Hepatocyte (in vitro differentiated cells): Measurements from ENCODE around the gene RPUSD4.

ENCODE experiments used
- EZH2 ChIP-seq: fragments of 200-600 bp; sonication (generic); IDR thresholded peaks from 2 replicates; pipeline ENCODE4 v1.6.1; 2016; ENCODE audit warnings: antibody characterized with exemption, mild to moderate bottlenecking, borderline replicate concordance
- EZH2phosphoT487 ChIP-seq: fragments of 200-600 bp; sonication (generic); IDR thresholded peaks from one replicate; pipeline ENCODE4 v1.6.1; 2018; ENCODE audit warnings: antibody characterized with exemption, mild to moderate bottlenecking, low read depth, moderate library complexity; ENCODE audit not compliant: unreplicated experiment, severe bottlenecking
- TF ChIP-seq, protein P1 (sequence below): fragments of 200-600 bp; sonication (generic); IDR thresholded peaks from 2 replicates; pipeline ENCODE4 v1.5.1; 2016; ENCODE audit warnings: antibody characterized with exemption, mild to moderate bottlenecking; ENCODE audit not compliant: poor library complexity

DNA sequence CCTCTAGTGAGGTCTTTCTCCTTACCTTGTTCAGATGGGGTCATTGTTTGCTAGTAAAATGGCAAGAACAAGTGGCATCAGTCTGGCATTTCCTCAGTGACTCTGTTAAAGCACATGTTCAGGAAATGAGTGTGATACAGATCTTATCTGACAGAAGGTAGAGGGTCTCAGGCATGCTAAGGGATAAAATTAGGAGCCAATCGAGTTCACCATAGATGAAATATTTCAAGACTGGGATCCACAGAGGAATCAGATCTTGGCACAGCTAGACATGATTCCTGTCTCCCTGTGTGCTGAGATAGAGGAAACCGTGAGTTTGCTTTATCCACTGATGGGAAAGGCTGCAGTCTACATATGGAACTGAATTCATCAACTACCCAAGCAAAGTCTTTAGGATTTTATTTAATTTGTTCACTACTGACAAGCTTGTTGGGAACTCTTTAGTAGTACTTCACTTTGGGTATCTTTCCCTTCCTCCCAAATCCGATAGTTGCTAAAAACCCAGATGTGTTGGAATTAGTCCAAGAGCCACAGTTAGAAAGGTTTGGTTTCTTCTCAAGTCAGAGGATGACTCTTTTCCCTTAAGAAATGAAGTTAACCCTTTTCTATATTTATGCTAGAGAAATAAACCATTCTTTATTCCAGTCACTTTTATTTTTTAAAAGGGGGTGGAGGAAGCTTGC, 18.5 kb upstream of the RPUSD4 start:
- TF ChIP-seq, protein P1, sequence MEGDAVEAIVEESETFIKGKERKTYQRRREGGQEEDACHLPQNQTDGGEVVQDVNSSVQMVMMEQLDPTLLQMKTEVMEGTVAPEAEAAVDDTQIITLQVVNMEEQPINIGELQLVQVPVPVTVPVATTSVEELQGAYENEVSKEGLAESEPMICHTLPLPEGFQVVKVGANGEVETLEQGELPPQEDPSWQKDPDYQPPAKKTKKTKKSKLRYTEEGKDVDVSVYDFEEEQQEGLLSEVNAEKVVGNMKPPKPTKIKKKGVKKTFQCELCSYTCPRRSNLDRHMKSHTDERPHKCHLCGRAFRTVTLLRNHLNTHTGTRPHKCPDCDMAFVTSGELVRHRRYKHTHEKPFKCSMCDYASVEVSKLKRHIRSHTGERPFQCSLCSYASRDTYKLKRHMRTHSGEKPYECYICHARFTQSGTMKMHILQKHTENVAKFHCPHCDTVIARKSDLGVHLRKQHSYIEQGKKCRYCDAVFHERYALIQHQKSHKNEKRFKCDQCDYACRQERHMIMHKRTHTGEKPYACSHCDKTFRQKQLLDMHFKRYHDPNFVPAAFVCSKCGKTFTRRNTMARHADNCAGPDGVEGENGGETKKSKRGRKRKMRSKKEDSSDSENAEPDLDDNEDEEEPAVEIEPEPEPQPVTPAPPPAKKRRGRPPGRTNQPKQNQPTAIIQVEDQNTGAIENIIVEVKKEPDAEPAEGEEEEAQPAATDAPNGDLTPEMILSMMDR, result no peak
- TF ChIP-seq EZH2 (no peak), EZH2phosphoT487 (no peak)
